Mesenchymal stem cell (in vitro differentiated cells and primary cell): ENCODE results near the gene ALKBH2.

Experiments used
- DNase-seq: peaks from one replicate; pipeline ENCODE4 v3.0.0-alpha.2; 2013
- H2AFZ ChIP-seq: one replicate; pipeline ENCODE4 v1.6.1; 2013; ENCODE audit warnings: low read depth, mild to moderate bottlenecking, control low read depth, inconsistent platforms, low read length, moderate library complexity
- H2AK5ac ChIP-seq: 2 replicates; pipeline ENCODE4 v1.6.1; 2013; ENCODE audit warnings: low read length, moderate library complexity, mild to moderate bottlenecking, inconsistent platforms; ENCODE audit not compliant: severe bottlenecking
- H2BK120ac ChIP-seq: one replicate; pipeline ENCODE4 v1.6.1; 2013; ENCODE audit warnings: low read depth, mild to moderate bottlenecking, inconsistent platforms, low read length, moderate library complexity
- H2BK12ac ChIP-seq, 2 experiments: one replicate each; pipeline ENCODE4 v1.6.1; 2013; ENCODE audit warnings: inconsistent platforms in 2 of 2, low read length in 2 of 2, mild to moderate bottlenecking in 2 of 2, moderate library complexity in 2 of 2, control low read depth in 1 of 2
- H2BK15ac ChIP-seq: one replicate; pipeline ENCODE4 v1.6.1; 2013; ENCODE audit warnings: mild to moderate bottlenecking, low read depth, inconsistent platforms; ENCODE audit not compliant: poor library complexity, severe bottlenecking
- H2BK5ac ChIP-seq: 2 replicates; pipeline ENCODE4 v1.6.1; 2013; ENCODE audit warnings: low read depth, mild to moderate bottlenecking, low read length, control low read depth, inconsistent platforms; ENCODE audit not compliant: poor library complexity, severe bottlenecking
- H3K14ac ChIP-seq, 2 experiments: one replicate each; pipeline ENCODE4 v1.6.1; 2013; ENCODE audit warnings: inconsistent platforms in 2 of 2, low read length in 2 of 2, control low read depth in 1 of 2, mild to moderate bottlenecking in 1 of 2, moderate library complexity in 1 of 2
- H3K18ac ChIP-seq, 2 experiments: one replicate each; pipeline ENCODE4 v1.6.1; 2013; ENCODE audit warnings: inconsistent platforms in 2 of 2, low read length in 2 of 2, control low read depth in 1 of 2, low read depth in 1 of 2, mild to moderate bottlenecking in 1 of 2
- H3K23ac ChIP-seq, 2 experiments: one replicate each; pipeline ENCODE4 v1.6.1; 2013; ENCODE audit warnings: inconsistent platforms in 2 of 2, low read length in 2 of 2, mild to moderate bottlenecking in 2 of 2, moderate library complexity in 2 of 2, control low read depth in 1 of 2
- H3K27ac ChIP-seq: 2 replicates; pipeline ENCODE4 v1.5.1; 2013; ENCODE audit warnings: mild to moderate bottlenecking, moderate library complexity, low read length, control low read depth, inconsistent platforms; ENCODE audit not compliant: poor library complexity, severe bottlenecking
- H3K27me3 ChIP-seq, 2 experiments: 2 replicates each; pipeline versions ENCODE4 v1.6.1 to v1.7.0; 2013; ENCODE audit warnings: low read length in 2 of 2, mild to moderate bottlenecking in 2 of 2, moderate library complexity in 2 of 2, control low read depth in 1 of 2, inconsistent platforms in 1 of 2; ENCODE audit not compliant: control insufficient read depth in 1 of 2, insufficient read depth in 1 of 2
- H3K36me3 ChIP-seq, 2 experiments: 2 replicates each; pipeline versions ENCODE4 v1.6.1 to v1.7.0; 2013; ENCODE audit warnings: low read length in 2 of 2, control low read depth in 1 of 2, inconsistent platforms in 1 of 2, low read depth in 1 of 2, mild to moderate bottlenecking in 1 of 2; ENCODE audit not compliant: insufficient read depth in 2 of 2, control insufficient read depth in 1 of 2
- H3K4ac ChIP-seq, 2 experiments: one replicate each; pipeline ENCODE4 v1.6.1; 2013; ENCODE audit warnings: inconsistent platforms in 2 of 2, low read length in 2 of 2, mild to moderate bottlenecking in 2 of 2, moderate library complexity in 2 of 2, control low read depth in 1 of 2, low read depth in 1 of 2
- H3K4me1 ChIP-seq: 2 replicates; pipeline ENCODE4 v1.6.1; 2013; ENCODE audit warnings: low read depth, low read length, control low read depth; ENCODE audit not compliant: control insufficient read depth, insufficient read depth
- H3K4me2 ChIP-seq: 2 replicates; pipeline ENCODE4 v1.6.1; 2013; ENCODE audit warnings: low read length, mild to moderate bottlenecking, inconsistent platforms; ENCODE audit not compliant: poor library complexity, severe bottlenecking
- H3K4me3 ChIP-seq, 2 experiments: 2 replicates each; pipeline versions ENCODE4 v1.5.1 to v1.7.0; 2013; ENCODE audit warnings: low read length in 2 of 2, mild to moderate bottlenecking in 2 of 2, control low read depth in 1 of 2, low read depth in 1 of 2; ENCODE audit not compliant: insufficient read depth in 1 of 2
- H3K79me1 ChIP-seq: replicated peaks from 2 replicates; pipeline ENCODE4 v1.6.1; 2013; ENCODE audit warnings: mild to moderate bottlenecking, control low read depth, low read length, inconsistent platforms; ENCODE audit not compliant: poor library complexity, severe bottlenecking
- H3K9ac ChIP-seq: 2 replicates; pipeline ENCODE4 v1.7.0; 2013; ENCODE audit warnings: mild to moderate bottlenecking, low read length, moderate library complexity
- H3K9me3 ChIP-seq: 2 replicates; pipeline ENCODE4 v1.7.0; 2013; ENCODE audit warnings: mild to moderate bottlenecking, low read length; ENCODE audit not compliant: control insufficient read depth
- H4K8ac ChIP-seq: one replicate; pipeline ENCODE4 v1.6.1; 2013; ENCODE audit warnings: inconsistent platforms, mild to moderate bottlenecking, low read length, moderate library complexity
- H4K91ac ChIP-seq: one replicate; pipeline ENCODE4 v1.6.1; 2013; ENCODE audit warnings: mild to moderate bottlenecking, low read length, inconsistent platforms
- WGBS: methylation state at CpG from one replicate; pipeline ENCODE4 v1.1.7; 2013; ENCODE audit warnings: mixed read lengths; 5-methylcytosine and 5-hydroxymethylcytosine counted together

ALKBH2 gene

DNA sequence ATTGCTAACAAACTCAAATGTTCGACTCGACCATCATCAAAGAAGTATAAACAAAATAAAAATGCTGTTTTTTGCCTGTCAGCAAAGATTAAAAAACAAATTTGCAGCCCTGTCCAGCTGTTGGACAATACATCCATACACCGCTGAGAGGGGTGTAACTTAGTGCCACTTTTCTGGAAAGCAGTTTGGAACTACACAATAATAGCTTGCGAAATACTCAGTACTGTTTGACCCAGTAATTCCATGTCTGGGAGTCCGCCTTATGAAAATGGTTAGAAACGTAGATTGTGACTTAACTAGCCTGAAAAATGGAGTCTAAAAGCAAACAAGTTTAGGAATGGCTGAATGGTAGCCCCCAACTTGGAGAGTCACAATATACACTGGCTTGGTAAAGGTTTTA is 34.5 kb downstream of the ALKBH2 start:
- Histone ChIP-seq H4K8ac (no peak overlapping the region), H2BK12ac (no peak overlapping the region), H2AFZ (no peak overlapping the region), H3K4me1 (no peaks in the 10 kb centered on the region), H3K4me2 (no peak overlapping the region), H2BK120ac (no peak overlapping the region), H3K9ac (no peak overlapping the region), H3K23ac (no peak overlapping the region), H2BK5ac (no peak overlapping the region), H3K18ac (no peak overlapping the region), H3K9me3 (no peaks in the 10 kb centered on the region), H3K79me1 (peaks cover 11% of the 10 kb centered on the region), H3K4ac (no peak overlapping the region), H2BK15ac (no peak overlapping the region), H4K91ac (no peak overlapping the region), H2AK5ac (no peak overlapping the region), H3K14ac (no peak overlapping the region), H3K27me3 (no peaks in the 10 kb centered on the region), H3K27ac (no peak overlapping the region), H3K36me3 (peaks cover 11 to 39% of the 10 kb centered on the region in 2 experiments), H3K4me3 (no peak overlapping the region)
- 96% methylated on average over 6 of the region's 6 CpGs for WGBS
- DNase-seq = no peak

- Histone ChIP-seq H2BK15ac (no peak overlapping the region), H3K9ac (no peak overlapping the region), H2BK5ac (no peak overlapping the region), H3K9me3 (no peaks in the 10 kb centered on the region), H4K91ac (no peak overlapping the region), H3K79me1 (peaks cover 21% of the 10 kb centered on the region), H3K4me3 (no peak overlapping the region), H2BK12ac (no peak overlapping the region), H3K18ac (no peak overlapping the region), H2AK5ac (no peak overlapping the region), H3K36me3 (peaks cover 7 to 30% of the 10 kb centered on the region in 2 experiments), H4K8ac (no peak overlapping the region), H3K14ac (no peak overlapping the region), H3K4me2 (no peak overlapping the region), H2AFZ (no peak overlapping the region), H2BK120ac (no peak overlapping the region), H3K27ac (no peak overlapping the region), H3K4me1 (peaks cover 6% of the 10 kb centered on the region), H3K4ac (no peak overlapping the region), H3K23ac (no peak overlapping the region), H3K27me3 (no peaks in the 10 kb centered on the region)
- 97% methylated on average over 1 of the region's 1 CpG for WGBS
- DNase-seq = no peak
Measured at GRCh38 chr12:109057376-109057775, 35.9 kb downstream of the ALKBH2 start.

DNA sequence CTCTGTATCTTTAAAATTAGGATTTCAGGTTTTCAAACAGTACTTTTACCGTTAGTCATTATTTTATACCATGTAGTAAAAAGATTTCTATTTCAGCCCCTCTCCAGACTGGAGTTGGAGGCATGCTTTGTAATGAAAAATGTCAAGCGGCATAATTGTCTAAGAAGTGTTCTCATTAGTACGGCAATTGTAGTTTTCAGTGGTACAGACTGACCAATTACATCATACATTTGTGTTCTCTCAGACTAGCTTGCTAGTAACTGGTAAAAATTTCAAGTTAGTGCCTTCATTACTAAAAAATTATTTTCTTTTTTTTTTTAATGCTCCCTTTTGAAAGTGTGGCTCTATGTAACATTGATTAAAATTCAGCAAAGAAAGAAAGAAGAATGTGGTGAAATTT is 36.4 kb downstream of the ALKBH2 start:
- Histone ChIP-seq H2BK12ac (no peak overlapping the region), H2BK5ac (no peak overlapping the region), H3K4me1 (peaks cover 6% of the 10 kb centered on the region), H2AFZ (no peak overlapping the region), H3K23ac (no peak overlapping the region), H3K36me3 (peaks cover 7 to 30% of the 10 kb centered on the region in 2 experiments), H3K79me1 (peaks cover 22% of the 10 kb centered on the region), H3K27ac (no peak overlapping the region), H3K4ac (no peak overlapping the region), H3K4me2 (no peak overlapping the region), H3K9ac (no peak overlapping the region), H2AK5ac (no peak overlapping the region), H3K9me3 (no peaks in the 10 kb centered on the region), H4K91ac (no peak overlapping the region), H2BK15ac (no peak overlapping the region), H4K8ac (no peak overlapping the region), H2BK120ac (no peak overlapping the region), H3K18ac (no peak overlapping the region), H3K4me3 (no peak overlapping the region), H3K27me3 (no peaks in the 10 kb centered on the region), H3K14ac (no peak overlapping the region)
- WGBS = 100% methylated on average over 2 of the region's 3 CpGs
- DNase-seq = no peak

DNA sequence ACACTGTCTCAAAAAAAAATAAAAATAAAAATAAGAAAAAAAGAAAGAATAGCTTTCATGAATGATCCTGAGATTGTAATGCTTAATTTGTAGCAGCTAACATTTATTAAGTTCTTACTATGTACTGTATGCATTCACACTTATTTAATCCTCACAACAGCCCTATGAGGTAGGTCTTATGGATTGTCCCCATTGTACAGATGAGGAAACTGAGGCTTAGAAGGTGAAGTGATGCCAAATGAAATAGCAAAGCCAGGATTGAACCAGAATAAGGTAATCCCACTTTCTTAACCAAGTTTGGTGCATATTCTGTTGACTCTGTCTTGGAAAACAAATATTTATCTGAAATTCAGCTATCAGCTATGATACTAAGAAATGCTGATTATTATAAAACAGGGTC is 38.8 kb downstream of the ALKBH2 start:
- H3K9me3 ChIP-seq = no peaks in the 10 kb centered on the region
- H3K4me1 ChIP-seq = peaks cover 6% of the 10 kb centered on the region
- H4K91ac ChIP-seq = no peak overlapping the region
- H3K4me3 ChIP-seq = no peak overlapping the region
- DNase-seq = no peak
- H2BK5ac ChIP-seq = no peak overlapping the region
- no peak overlapping the region for H3K9ac ChIP-seq
- no peak overlapping the region for H2BK120ac ChIP-seq
- peaks cover 21% of the 10 kb centered on the region for H3K79me1 ChIP-seq
- peaks cover 3 to 20% of the 10 kb centered on the region in 2 experiments for H3K36me3 ChIP-seq
- no peak overlapping the region for H2AFZ ChIP-seq
- no peak overlapping the region for H3K4me2 ChIP-seq
- no peak overlapping the region for H4K8ac ChIP-seq
- H2AK5ac ChIP-seq = no peak overlapping the region
- H2BK12ac ChIP-seq = no peak overlapping the region
- no peak overlapping the region for H3K27ac ChIP-seq
- no peaks in the 10 kb centered on the region for H3K27me3 ChIP-seq
- no peak overlapping the region for H3K18ac ChIP-seq
- no peak overlapping the region for H3K23ac ChIP-seq
- no peak overlapping the region for H3K14ac ChIP-seq
- no peak overlapping the region for H2BK15ac ChIP-seq
- no peak overlapping the region for H3K4ac ChIP-seq
